AG09309 (cell line): ENCODE data around the gene SCP2.

Source experiments
- DNase-seq: peaks from one replicate; pipeline ENCODE4 v3.0.0-alpha.2; 2010; ENCODE audit warnings: low read depth
- H3K4me3 ChIP-seq: 2 replicates; pipeline ENCODE4 v1.5.1; 2011; ENCODE audit warnings: mild to moderate bottlenecking, low read depth, low read length, moderate library complexity; ENCODE audit not compliant: control insufficient read depth
- TF ChIP-seq, protein P1 (sequence below): IDR thresholded peaks from 2 replicates; pipeline ENCODE4 v1.5.1; 2011; ENCODE audit warnings: mild to moderate bottlenecking, low read depth, low read length, inconsistent platforms; ENCODE audit not compliant: insufficient read depth, control insufficient read depth; ENCODE audit errors: missing control alignments

Gene SCP2, protein sequence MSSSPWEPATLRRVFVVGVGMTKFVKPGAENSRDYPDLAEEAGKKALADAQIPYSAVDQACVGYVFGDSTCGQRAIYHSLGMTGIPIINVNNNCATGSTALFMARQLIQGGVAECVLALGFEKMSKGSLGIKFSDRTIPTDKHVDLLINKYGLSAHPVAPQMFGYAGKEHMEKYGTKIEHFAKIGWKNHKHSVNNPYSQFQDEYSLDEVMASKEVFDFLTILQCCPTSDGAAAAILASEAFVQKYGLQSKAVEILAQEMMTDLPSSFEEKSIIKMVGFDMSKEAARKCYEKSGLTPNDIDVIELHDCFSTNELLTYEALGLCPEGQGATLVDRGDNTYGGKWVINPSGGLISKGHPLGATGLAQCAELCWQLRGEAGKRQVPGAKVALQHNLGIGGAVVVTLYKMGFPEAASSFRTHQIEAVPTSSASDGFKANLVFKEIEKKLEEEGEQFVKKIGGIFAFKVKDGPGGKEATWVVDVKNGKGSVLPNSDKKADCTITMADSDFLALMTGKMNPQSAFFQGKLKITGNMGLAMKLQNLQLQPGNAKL

DNA sequence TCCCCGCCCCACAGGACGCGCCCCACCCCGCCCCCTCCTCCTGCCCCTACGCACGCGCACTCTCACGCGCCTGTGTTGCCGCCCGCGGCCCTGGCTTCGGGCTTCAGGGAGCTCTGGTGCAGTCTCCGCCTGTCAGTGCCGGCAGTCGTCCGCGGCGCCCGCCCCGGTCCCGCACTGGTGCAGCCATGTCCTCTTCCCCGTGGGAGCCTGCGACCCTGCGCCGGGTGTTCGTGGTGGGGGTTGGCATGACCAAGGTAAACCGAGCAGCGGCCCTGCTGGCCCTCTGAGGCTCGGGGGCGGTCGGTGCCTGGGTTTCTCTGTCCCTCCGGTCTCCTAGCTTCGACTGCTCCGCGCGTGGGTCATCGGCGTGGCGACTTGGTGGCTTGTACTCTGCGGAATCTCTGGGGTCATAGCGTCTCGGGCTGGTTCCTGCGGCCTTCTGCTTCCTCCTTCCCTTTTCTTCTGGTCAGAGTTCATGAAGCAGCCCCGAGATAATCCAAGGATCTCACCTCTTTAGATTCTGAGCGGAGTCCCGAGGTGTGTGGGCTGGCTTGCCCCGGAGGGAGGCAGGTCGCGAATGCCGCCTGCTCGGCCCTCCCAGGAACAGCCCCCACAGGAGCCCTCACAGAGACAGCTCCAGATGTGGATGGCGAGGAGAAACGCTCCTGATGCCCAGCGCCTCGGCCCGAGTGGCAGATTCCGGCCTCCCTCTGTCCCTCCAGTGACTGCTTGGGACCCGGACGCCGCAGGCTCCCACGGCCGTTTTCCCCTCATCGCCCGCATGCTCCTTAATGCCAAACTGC is at the start of gene SCP2:
Gene SCP2 (plus strand): TSS at position 65 of the 803 bp plus-strand sequence. CDS start 121 bp downstream, at position 186.
- no peak for DNase-seq
- TF ChIP-seq, protein P1, sequence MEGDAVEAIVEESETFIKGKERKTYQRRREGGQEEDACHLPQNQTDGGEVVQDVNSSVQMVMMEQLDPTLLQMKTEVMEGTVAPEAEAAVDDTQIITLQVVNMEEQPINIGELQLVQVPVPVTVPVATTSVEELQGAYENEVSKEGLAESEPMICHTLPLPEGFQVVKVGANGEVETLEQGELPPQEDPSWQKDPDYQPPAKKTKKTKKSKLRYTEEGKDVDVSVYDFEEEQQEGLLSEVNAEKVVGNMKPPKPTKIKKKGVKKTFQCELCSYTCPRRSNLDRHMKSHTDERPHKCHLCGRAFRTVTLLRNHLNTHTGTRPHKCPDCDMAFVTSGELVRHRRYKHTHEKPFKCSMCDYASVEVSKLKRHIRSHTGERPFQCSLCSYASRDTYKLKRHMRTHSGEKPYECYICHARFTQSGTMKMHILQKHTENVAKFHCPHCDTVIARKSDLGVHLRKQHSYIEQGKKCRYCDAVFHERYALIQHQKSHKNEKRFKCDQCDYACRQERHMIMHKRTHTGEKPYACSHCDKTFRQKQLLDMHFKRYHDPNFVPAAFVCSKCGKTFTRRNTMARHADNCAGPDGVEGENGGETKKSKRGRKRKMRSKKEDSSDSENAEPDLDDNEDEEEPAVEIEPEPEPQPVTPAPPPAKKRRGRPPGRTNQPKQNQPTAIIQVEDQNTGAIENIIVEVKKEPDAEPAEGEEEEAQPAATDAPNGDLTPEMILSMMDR = no peak
- peak within 1 kb of the TSS; percentile 92 for H3K4me3 ChIP-seq

DNA sequence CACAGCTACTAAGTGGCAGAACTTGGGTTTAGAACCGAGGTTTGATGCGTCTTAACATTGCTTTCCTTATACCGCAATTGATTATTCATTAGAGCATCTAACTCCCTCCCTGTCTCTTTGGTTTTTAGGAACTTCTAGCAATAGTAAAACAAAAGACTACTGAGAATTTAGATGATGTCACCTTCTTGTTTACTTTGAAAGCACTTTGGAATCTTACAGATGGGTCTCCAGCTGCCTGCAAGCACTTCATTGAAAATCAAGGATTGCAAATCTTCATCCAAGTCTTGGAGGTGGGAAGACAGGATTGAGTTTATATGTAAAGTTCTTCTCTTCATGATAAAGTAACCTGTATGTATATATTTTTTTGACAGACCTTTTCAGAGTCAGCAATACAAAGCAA is 49.5 kb upstream of the SCP2 start:
- TF ChIP-seq, protein P1 = no peak
- H3K4me3 ChIP-seq = no peak overlapping the region
- DNase-seq = no peak

DNA sequence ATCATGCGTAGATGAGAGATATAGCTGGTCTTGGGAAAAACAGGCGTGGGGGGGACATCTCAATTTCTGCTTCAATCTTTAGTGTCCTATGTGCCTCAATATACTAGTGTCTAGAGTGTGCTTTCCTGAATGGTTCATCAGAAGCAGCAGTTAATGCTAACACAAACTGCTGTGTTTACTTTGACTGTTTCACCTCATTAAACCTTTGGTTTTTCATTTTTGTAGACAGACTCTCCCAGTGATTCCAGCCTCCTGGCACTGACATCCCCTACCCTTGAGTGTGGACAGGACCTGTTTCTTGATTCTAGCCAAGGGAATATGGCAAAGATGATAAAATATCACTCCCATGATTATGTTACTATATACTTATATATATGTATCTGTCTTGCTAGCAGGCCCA is 46.9 kb upstream of the SCP2 start:
- TF ChIP-seq, protein P1 = no peak
- H3K4me3 ChIP-seq = no peak overlapping the region
- DNase-seq = no peak

DNA sequence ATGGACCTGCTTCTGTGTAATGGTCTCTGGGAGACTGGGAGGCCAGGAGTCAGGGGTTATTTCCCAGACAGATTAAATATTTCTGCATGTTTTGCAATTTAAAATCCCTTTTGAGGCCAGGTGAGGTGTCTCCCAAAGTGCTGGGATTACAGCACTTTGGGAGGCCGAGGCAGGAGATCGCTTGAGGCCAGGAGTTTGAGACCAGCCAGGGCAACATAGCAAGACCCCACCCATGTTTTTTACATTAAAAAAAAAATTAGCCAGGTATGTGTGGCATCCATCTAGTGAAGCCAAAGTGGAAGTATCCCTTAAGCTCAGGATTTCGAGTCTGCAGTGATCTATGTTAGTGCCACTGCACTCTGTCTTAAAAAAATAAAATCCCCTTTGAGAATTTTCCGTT is 39.6 kb upstream of the SCP2 start:
- no peak overlapping the region for H3K4me3 ChIP-seq
- TF ChIP-seq, protein P1 = no peak
- DNase-seq = no peak

DNA sequence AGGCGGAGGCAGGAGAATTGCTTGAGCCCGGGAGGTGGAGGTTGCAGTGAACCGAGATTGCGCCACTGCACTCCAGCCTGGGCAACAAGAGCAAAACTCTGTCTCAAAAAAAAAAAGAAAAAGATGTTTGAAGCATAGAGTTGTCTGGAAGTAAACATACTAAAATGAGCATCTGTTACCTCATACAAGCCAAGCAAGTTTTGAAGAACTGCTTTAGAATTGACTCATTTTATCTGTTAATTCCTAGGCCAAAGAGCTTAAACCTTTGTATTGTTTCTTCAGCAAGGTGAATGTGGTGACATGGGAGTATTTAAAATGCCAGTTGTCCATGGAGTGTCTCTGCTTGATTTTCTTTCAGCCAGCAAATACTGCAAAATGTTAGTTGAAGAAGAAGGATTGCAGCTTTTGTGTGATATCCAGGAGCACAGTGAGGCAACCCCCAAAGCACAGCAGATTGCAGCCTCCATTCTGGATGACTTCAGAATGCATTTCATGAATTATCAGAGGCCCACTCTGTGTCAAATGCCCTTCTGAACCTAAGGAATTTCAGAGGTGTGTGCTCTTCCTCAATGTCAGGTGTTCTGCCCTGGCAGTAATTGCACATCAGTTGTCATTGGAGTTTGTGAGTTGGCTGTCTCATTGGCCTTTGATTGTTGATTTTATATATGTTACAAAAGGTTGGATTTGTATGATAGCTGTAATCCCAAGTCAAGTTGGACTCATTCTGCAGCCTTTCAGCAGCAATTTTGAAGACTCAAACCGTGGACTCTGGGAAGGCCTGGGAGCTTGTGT is 34.5 kb upstream of the SCP2 start:
- H3K4me3 ChIP-seq = no peak overlapping the region
- DNase-seq = no peak
- TF ChIP-seq, protein P1 = no peak

DNA sequence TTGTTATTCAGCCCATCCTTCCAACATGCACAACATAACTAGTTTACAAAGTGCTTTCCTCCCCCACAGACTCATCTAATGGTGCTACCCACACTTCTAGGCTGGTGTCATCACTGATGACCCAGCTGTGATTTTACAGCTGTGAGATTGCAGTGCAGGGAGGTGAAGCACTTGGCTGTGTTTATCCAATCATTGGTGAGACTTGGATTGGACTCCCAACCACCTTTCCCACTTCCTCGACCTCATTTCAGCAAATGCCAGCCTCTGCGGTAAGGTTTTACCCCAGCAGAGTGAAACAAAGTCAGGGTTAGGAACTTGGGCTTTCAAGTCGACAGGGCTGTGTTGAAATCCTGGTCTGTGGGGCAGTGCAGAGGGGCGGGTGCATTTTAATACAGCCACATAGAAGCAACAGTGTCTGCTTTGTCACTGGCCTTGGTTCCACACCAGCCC is 27.6 kb upstream of the SCP2 start:
- no peak overlapping the region for H3K4me3 ChIP-seq
- TF ChIP-seq, protein P1 = no peak
- no peak for DNase-seq
